ENCODE measurements around the gene SIM1. TPM values are rescaled to one million over a fixed set of nuclear protein-coding genes. Genes with fewer than 3 reads are reported as not detected.

SIM1 gene
- total RNA-seq, 1 experiment from 2014 or later = 1.6 TPM

DNA sequence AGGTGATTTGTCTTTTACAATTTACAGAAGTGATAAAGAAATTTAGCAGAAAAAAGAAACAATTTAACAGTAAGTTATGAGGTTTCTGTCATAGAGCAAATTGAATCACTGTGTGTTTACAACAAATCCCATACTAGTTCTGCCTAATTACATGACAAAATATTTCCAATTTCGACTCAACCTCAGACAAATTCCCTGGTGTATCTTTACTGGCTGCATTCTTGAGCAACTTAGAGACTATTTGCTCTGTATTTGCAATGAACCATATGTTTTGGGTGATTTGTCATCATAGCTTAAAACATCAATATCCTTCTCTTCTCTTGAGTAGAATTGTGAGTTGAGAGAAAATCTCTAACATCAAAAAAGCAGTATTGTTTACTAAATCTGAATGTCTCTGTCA, 128.7 kb downstream of the SIM1 start:
- no peak overlapping the region for H3K4me3 ChIP-seq
- no peak for DNase-seq (ENCODE audit: low read depth in 1 of 2, low spot score in 2 of 2)

More for the DNA sequence above, 128.7 kb downstream of the SIM1 start:
- Histone ChIP-seq H3K27me3 (replicated peaks) (no peaks in the 10 kb centered on the region), H3K4me1 (replicated peaks) (no peaks in the 10 kb centered on the region), H3K27ac (no peak overlapping the region), H3K9me3 (replicated peaks) (no peaks in the 10 kb centered on the region), H3K36me3 (no peaks in the 10 kb centered on the region)

Measured in SJSA1 (cell line).